NK-92 (cell line): ENCODE measurements around the gene TMEM258.

Experiments
- DNase-seq: peaks from one replicate; lab custom pipeline; 2025; ENCODE audit not compliant: unreplicated experiment; lab: John Stamatoyannopoulos, UW

Gene TMEM258

GRCh38 chr11:61792310-61793082 is at the start of gene TMEM258, which contains the start of gene FEN1:
TSS of gene TMEM258 (minus strand) at chr11:61792599. CDS start at chr11:61792558, 41 bp downstream.
TSS of gene FEN1 (plus strand) at chr11:61792911. CDS start at chr11:61795362, 2,451 bp downstream.
- DNase-seq = no peak

GRCh38 chr11:61841636-61842527 is 49.5 kb upstream of the TMEM258 start:
- no peak for DNase-seq

- DNase-seq = no peak
Observed at GRCh38 chr11:61840371-61840770, 48.0 kb upstream of the TMEM258 start.

GRCh38 chr11:61839742-61840141 is 47.3 kb upstream of the TMEM258 start:
- DNase-seq = no peak

- no peak for DNase-seq
Observed at GRCh38 chr11:61838921-61839320, 46.5 kb upstream of the TMEM258 start.

- no peak for DNase-seq
Observed at GRCh38 chr11:61838501-61838900, 46.1 kb upstream of the TMEM258 start.

- DNase-seq = no peak
Observed at GRCh38 chr11:61837411-61838005, 45.1 kb upstream of the TMEM258 start.

- no peak for DNase-seq
Observed at GRCh38 chr11:61836193-61836592, 43.8 kb upstream of the TMEM258 start.

- DNase-seq = no peak
Observed at GRCh38 chr11:61834278-61835048, 42.1 kb upstream of the TMEM258 start.

- no peak for DNase-seq
Observed at GRCh38 chr11:61833926-61834277, 41.5 kb upstream of the TMEM258 start.

- no peak for DNase-seq
Observed at GRCh38 chr11:61833471-61833870, 41.1 kb upstream of the TMEM258 start.

- no peak for DNase-seq
Observed at GRCh38 chr11:61832754-61833153, 40.4 kb upstream of the TMEM258 start.

- no peak for DNase-seq
Observed at GRCh38 chr11:61832207-61832606, 39.8 kb upstream of the TMEM258 start.

GRCh38 chr11:61830237-61831105 is 38.1 kb upstream of the TMEM258 start:
- DNase-seq = no peak

- no peak for DNase-seq
Observed at GRCh38 chr11:61829806-61830205, 37.4 kb upstream of the TMEM258 start.

- DNase-seq = no peak
Observed at GRCh38 chr11:61828629-61829407, 36.4 kb upstream of the TMEM258 start.

- no peak for DNase-seq
Observed at GRCh38 chr11:61828379-61828628, 35.9 kb upstream of the TMEM258 start.

GRCh38 chr11:61827571-61828378 is 35.4 kb upstream of the TMEM258 start, which contains the start of gene FADS2:
TSS of gene FADS2 (plus strand) at chr11:61828300. CDS start at chr11:61828391, 91 bp downstream.
- no peak for DNase-seq
